Activated naive CD4-positive, alpha-beta T cell treated with anti-CD3 and anti-CD28 coated beads, Interleukin-2, amount 50 U/mL, for 16 hours (primary cell): ENCODE data around the gene HJV.
"Not testable (repeated sequence)": the region's sequence is repeated elsewhere in the genome, so short reads cannot be mapped to it uniquely, and the experiment has no call there.

ENCODE experiments used
- DNase-seq: peaks from one replicate; pipeline ENCODE4 v3.0.0-alpha.2; 2020

Gene HJV, protein sequence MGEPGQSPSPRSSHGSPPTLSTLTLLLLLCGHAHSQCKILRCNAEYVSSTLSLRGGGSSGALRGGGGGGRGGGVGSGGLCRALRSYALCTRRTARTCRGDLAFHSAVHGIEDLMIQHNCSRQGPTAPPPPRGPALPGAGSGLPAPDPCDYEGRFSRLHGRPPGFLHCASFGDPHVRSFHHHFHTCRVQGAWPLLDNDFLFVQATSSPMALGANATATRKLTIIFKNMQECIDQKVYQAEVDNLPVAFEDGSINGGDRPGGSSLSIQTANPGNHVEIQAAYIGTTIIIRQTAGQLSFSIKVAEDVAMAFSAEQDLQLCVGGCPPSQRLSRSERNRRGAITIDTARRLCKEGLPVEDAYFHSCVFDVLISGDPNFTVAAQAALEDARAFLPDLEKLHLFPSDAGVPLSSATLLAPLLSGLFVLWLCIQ

DNA sequence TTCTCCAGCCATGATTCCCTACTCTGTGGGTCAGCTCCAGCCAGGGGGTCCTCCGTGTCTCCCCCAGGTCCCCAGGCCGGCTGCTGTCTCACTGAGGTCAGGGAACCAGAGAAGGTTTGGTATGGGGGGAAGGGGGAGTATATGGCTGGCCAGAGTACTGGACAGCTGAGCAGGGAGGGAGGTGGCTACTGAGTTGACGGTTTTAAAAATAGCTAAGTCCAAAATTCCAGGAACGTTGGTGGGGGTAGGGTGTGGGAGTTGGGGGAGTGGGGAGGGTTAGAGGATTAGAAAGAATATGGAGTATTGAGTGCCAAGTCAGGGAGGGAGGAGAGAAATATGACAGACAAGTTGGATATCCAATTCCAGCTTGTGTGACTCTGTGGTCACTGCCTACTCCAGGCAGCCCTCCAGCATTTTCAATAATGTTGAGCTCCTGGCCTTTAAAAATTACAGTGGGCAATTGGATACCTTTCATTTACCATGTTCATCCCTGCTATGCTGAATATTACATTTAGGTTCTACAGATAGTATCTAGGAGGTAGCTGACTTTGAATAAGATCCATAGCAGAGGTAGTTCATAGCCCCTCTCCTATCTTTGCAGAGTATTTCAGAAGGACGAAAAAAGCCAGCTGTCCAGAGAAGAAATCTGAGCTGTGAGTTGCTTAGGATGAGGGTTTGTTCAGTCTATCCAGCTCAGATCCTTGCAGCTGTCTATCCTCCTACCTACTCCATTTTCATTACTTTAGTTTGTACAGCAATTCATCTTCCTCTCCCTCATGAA lies at the start of gene HJV:
Gene HJV (minus strand): TSS at position 114 of the 781 bp plus-strand sequence. CDS start 1,504 bp downstream, outside the sequence.
- DNase-seq, result no peak

DNA sequence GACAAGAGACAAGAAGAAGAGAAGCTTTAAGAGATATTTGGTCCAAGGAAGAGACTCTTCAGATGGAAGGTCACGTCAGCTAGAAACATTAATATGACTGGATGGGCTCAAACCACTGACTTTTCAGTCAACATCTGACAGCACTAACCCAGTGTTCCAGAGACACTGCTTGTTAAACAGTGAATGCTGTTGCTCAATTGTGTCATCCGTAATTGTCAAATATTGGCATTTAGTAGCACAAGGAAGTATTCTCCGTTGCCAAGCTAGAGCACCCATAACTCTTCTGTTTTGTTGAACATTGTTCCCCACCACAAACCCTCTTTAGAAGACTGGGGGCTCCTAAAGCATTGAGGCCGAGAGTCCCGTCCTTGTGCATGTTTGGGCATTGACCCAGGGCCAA lies 37.6 kb upstream of the HJV start:
- DNase-seq, result not testable (repeated sequence)

DNA sequence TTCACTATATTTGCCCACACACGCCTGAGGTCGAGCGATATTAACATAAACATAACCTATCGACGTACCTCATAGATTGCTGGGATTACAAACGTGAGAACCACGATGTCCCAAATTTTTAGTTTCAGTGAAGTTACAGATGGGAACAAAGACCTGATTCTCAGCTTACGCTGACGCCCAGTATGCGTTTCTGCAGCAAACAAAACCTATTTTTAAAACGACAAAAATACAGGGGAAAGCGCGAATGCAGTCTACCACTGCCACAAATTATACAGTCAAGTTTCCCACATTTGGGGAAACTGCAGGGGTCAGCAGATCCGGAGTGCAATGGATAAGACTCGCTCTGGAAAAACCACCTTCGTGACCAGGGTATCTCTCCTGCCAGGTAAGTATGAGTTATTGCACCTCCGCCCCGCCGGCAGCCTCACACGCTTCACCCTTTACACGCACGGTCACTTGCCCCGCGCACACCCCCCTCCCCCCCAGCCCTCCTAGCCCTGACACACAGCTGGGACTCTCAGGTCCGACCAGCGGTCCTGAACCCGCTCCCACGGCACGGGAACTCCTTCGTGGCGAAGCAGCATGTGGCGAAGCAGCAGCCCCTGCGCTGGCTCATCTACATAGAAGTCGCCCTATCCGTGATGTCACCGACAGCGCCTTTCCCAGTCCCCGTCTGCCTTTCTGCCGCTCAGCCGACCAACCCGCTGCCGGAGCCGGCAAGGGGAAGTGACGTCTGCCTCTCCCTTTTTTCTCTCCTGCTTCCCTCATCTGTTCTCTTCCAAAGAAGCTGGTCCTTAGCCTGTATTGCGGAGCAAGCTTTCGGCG lies 30.5 kb upstream of the HJV start:
- peak; percentile 78 for DNase-seq

DNA sequence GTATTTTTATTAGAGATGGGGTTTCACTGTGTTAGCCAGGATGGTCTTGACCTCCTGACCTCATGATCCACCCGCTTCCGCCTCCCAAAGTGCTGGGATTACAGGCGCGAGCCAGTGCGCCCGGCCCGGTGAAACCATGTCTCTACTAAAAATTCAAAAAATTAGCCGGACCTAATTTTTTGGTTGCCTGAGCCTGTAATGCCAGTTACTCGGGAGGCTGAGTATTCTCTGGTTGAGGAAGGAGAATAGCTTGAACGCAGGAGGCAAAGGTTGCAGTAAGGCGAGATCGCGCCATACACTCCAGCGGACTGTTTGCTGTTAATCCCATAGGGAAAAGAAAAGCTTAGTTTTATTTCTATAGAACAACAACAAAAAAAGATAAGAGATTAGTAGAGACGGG lies 29.9 kb upstream of the HJV start:
- peak; percentile 43 for DNase-seq

DNA sequence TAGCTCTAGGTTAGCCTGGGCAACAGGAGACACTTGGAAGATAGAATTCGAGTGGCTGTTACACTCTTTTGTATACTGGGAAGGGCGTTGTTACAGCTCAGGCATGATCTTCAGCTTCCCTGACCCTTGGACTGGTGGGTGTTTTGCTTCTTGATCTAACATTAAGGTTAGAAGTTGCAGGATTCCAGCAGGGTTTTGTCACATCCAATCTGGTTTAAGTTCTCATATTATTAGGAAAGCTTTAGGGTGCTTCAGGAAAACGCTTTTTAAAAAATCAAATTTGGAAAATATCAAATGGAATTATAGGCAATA lies 29.1 kb upstream of the HJV start:
- not testable (repeated sequence) for DNase-seq

DNA sequence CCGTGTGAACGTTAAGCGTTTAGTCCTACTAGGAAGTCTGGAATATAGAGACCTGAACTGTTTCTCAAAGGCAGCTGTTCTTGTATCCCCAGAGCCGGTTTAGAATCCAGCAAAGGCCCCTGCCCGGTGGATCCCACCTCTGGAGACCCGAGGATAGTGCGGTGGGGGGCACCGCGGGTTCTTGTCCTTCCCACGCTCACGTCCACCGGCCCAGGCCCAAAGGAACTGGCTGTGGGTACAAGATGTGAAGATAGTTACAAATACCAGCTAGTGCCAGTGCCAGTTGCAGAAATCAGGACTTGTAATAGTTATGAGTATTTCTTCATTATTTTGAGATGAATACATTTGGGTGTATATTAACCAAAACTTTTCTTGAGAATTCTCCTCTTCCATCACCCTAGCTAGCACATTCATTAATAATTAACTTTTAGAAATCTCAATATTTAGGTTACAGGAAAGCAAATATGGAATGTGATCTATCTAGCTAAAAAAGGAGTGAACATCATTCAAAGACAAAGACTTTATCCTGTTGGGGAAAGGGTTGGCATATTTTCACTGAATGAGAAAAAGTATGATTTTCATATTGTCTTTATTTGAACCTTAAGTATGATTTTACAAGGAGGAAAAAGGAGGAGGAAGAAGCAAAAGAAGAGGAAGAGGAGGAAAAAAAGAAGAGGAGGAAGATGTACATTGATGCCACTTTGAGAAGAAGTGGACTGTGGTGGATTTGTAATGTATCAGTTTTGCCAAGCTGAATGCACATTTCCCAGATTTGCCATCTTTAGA lies 28.5 kb upstream of the HJV start:
- DNase-seq, result not testable (repeated sequence)

DNA sequence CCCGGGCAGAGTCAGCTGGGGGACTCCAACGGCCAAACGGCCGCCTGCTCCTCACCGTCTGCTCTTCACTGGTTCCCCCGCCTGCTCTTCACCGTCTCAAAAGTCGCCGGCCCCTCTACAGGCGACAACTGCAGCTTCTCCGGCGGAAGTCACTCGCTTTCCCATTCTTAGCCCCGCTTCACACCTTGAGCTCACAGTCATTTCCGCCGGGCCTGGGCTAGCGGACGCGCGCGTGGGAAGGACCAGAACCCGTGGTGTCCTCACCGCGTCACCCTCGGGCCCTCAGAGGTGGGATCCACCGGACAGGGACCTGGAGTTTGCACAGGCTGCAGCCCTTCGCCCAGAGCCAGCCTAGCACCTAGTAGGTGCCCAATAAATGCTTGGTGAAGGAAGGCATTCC lies 27.9 kb upstream of the HJV start:
- DNase-seq, result no peak

DNA sequence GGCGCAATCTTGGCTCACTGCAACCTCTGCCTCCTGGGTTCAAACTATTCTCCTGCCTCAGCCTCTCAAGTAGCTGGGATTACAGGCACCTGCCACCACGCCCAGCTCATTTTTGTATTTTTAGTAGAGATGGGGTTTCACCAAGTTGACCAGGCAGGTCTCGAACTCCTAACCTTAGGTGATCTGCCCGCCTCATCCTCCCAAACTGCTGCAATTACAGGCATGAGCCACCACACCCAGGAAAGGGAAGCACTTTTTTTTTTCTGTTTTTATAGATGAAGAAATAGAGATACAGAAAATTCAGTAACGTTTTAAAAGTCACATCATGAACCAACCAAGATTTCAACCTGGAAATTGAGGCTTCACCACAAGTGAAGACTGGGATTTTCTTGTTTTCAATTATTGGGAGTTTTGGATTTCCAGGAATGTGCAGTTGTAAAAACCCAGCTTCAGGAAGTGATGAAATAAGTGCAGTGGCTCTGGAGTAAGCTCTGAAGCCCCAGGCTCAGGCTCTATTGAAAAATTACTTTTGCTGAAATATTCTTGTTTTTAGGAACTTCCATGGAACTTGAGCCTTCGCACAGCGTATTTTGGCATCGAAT lies 27.1 kb upstream of the HJV start:
- not testable (repeated sequence) for DNase-seq

DNA sequence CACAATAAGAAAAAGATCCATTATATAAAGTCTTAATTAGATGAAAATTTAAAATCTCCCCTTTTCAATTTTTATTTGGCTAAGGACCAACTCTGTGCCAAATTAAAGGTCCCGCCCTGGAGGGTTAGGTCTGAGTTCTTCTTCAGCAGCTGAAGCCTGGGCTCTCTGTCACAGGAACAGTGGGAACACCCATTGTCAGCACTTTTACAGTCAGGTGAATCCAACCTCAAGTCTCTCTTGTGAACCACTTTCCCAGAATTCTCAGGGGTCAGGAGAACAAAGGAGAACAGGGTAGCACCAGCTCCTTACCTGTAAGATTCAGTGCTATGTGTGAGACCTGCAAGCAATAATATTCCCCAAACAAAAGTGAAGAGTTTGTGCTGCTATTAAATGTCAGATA lies 25.1 kb upstream of the HJV start:
- DNase-seq, result no peak

DNA sequence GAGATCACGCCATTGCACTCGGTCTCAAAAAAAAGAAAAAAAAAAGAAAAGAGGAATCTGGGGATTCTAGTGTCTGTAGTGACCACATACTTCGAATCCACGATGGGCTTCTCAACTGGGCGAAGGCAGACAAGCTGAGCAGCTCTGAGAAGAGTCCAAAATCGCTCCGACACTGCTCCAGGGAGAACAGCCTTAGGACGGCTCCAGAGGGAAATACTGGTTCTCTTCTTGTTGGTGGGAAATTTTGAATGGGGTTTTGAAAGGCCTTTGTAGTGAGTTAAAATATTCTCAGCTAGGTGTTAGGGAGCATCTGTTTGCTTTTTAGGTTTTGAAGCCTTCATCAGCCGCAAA lies 18.3 kb upstream of the HJV start:
- no peak for DNase-seq

DNA sequence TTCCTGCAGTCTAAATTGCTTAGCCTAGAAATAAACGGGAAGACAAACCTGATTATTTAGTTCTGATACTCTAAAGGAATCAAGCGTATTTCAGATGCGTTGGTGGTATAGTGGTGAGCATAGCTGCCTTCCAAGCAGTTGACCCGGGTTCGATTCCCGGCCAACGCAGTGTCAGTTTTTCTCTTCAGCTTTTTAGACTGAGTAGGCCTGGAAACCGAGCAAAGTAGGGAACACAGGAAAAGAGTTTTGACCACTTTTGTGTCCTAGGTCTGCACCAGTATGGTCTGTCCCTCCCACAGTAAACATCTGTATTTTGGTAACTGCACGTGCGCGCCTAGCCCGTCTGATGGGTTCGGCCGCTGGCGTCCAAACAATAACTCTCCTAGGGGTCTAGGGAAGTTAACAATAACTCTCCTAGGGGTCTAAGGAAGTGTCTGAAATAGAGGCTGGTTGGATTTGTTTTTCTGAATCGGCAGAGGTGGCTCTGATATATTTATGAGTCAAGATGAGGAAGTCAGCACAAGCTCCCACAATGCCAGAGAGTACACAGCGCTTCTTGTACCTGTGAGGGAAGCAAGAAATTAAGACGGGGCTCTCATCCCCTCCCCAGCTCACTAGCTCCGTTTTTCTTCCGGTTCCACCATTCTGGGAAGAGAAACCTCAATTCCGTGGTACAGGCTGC lies 15.6 kb upstream of the HJV start:
- peak; percentile 78 for DNase-seq

DNA sequence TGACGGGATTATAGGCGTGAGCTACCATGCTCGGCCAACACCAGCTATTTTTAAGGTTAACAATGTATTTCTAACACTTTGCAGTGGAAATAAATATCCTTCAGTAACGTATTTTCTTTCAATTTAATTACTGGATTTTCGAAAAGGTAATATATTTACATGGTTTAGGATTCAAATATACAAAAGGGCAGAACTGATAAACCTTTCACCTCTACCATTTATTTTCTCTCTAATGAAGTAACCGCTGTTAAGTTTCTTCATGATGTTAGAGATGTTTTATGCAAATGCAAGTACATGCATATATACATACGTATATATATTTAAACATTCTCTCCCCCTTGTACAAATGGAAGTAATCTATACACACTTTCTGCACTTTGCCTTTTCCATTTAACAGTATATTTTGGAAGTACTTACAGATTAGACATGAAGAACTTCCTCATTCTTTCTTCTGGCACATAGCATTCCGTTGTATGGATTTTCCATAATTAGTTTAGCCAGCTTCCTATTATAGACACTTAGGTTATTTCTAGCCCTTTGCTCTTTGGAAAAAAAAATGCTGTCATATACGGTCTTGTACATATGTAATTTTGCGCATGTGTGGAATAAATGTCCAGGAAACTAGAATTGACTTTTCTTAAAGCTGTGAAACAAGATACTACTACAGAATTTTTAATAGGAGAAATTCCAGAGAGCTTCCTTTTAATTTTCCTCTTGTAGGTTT lies 14.9 kb upstream of the HJV start:
- no peak for DNase-seq

DNA sequence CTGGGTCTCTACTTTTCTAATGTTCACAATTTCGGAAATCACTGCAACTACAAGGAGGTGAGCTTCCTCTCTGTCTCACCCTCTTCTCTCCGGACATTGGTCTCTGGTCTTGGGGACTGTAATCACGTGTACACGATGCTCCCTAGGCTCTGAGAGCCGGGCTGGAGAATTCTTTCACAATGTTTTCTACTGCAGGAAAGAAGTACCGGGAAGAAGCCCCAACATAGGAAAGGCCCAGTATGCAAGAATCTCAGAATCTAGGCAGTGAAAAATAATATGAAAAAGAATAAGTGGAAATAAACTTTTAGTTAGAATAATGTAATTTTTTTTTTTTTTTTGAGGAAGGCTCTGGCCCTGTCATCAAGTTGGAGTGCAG lies 13.5 kb upstream of the HJV start:
- no peak for DNase-seq

DNA sequence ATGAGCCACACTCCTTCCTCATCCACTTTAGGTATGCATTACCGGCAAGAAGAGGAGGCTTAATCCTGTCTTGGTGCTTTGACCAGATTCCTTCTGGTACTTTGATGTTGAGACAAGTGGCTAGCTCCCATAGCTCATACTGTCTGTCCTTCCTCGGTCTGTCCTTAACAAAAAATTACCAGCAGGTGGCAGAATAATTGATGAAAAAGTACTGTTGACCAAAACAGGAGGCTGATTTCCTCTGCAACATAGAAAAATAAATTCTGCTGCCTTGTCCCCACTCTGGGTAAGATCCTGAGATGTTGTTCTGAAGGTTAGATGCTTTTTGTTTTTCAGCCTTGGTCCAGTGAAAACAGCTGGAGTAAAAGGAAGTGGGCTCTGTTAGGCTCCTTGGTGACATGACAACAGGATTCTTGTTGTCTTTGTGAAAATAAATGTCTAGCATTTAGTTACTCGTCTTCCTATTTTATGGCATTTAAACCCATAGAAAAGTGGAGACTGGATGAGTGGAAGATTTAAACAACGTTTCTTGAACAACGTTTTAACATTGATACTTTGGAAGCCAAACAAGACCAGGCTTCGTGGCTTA lies 11.2 kb upstream of the HJV start:
- DNase-seq, result no peak

DNA sequence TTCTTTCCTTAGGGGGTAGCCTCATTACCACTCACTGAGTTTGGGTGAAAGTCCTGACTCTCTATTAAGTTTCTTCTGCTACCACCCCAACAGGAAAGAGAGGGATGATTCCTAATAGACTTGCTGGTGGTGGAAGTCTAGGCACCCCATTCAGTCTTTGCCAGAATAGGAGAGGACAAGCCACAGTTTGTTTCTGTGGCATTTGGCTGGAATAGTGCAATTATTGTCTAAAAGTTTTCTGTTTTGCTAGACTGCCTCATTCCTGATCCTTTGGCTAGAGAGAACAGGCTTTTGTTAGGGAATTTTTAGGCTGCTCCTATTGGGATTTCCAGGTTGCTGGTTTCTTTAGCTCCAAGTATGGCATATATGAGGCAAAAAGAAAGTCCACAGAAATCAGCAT lies 9.9 kb upstream of the HJV start:
- no peak for DNase-seq

DNA sequence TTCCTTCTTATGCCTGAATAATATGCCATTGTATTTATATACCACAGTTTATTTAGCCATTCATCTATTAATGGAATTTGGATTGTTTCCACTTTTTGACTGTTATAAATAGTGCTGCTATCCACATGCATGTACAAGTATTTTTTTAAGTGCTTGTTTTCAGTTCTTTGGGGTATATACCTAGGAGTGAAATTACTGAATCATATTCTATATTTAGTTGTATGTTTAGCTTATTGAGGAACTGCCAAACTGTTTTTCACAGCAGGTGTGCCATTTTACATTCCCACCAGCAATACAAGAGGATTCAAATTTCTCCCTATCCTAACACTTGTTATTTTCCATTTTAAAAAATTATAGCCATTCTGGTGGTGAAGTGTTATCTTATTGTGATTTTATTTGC lies 7.6 kb upstream of the HJV start:
- DNase-seq, result no peak

DNA sequence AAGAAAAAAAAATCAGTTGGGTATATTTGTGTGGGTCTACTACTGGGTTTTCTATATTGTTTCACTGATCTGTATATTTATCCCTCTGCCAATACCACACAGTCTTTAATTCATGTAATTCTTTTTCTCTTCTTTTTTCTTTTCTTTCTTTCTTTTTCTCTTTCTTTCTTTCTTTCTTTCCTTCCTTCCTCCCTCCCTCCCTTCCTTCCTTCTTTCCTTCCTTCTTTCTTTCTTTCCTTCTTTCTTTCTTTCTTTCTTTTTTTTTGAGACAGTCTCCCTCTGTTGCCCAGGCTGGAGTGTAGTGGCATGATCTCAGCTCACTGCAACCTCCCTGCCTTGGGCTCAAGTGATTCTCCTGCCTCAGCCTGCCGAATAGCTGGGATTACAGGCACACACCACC lies 5.1 kb upstream of the HJV start:
- not testable (repeated sequence) for DNase-seq

DNA sequence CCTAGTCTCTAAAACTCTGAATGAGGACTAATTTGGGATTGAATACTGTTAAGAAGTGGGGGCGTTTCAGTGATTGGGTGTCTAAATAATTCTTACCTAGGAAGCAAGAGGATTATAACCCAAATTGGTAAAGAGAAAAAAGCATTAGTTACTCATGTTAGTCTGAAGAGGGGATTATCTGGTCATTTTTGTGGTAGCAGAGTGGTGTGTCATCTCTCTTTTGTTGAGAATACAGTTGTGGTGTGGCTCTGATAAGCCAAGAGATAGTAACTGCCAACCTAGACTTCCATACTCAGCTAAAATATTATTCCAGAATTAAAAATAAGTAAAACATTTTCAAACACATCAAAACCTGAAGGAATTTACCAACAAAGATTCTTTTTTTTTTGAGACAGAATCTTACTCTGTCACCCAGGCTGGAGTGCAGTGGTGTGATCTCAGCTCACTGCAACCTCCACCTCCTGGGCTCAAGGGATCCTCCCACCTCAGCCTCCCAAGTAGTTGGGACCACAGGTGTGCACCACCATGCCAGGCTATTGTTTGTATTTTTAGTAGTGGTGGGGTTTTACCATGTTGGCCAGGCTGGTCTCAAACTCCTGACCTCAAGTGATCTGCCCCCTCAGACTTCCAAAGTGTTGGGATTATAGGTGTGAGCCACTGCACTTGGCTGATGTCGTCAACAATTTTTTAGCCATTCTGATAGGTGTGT lies 4.4 kb upstream of the HJV start:
- not testable (repeated sequence) for DNase-seq

DNA sequence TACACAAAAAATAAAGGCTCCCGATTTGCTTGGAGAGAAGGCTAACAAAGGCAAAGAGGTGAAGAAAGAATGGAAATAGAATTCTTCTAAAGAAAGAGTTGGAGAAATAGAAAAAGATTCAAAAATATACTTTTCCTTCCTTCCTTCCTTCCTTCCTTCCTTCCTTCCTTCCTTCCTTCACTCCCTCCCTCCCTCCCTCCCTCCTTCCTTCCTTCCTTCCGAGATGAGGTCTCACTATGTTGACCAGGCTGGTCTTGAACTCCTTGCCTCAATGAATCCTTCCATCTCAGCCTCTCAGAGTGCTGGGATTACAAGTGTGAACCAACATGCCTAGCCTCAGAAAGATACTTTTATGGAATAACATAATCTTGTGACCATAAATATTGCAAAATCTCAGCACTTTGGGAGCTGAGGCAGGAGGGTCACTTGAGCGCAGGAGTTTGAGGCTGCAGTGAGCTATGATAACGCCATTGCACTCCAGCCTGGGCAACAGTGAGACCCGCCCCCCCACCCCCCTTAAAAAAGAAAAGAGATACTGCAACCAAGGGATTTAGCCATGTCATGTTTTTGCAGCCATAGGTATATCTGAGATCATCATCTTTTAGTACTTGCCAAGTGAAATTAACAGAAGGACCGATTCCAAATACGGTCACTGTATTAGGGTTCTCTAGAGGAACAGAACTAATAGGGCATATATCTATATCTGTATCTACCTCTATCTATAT lies 1.0 kb upstream of the HJV start:
- no peak for DNase-seq
